ENCODE data around the gene HHIP.

Gene HHIP, protein sequence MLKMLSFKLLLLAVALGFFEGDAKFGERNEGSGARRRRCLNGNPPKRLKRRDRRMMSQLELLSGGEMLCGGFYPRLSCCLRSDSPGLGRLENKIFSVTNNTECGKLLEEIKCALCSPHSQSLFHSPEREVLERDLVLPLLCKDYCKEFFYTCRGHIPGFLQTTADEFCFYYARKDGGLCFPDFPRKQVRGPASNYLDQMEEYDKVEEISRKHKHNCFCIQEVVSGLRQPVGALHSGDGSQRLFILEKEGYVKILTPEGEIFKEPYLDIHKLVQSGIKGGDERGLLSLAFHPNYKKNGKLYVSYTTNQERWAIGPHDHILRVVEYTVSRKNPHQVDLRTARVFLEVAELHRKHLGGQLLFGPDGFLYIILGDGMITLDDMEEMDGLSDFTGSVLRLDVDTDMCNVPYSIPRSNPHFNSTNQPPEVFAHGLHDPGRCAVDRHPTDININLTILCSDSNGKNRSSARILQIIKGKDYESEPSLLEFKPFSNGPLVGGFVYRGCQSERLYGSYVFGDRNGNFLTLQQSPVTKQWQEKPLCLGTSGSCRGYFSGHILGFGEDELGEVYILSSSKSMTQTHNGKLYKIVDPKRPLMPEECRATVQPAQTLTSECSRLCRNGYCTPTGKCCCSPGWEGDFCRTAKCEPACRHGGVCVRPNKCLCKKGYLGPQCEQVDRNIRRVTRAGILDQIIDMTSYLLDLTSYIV

GRCh38 chr4:144645631-144646522, at the start of gene HHIP:
Gene HHIP (plus strand): TSS chr4:144646156. CDS start chr4:144646676, 520 bp downstream.
- H3K4me3 ChIP-seq (replicated peaks; ENCODE audit: low read depth, low read length) = peak within 1 kb of the TSS; percentile 51
- TF ChIP-seq CTCF (IDR thresholded peaks at IDR 0.05; ENCODE audit: low read depth, low read length, missing control alignments) = no peak
- no peak for DNase-seq (ENCODE audit: extremely low read depth, low read depth)

DNA sequence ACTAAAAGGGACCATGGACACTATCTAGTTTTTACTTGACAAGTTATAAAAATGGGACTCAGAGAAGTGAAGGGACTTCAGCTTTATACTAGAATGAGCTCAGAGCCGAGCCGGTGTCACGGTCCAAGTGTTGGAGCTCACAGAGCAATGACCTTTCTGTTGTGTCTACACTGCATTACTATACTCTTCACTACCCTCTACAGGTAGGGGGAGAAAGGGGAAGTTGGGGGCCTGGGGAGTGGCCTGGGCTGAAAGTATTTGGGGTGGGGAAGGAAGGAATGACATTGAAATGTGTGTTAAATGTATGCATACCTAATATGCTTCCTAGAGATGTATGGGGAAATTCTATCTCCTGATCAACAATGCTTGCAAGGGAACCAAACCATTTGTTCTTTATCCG, 48.8 kb upstream of the HHIP start:
- H3K4me3 ChIP-seq (replicated peaks; ENCODE audit: low read depth, low read length) = no peak overlapping the region
- no peak for TF ChIP-seq CTCF (IDR thresholded peaks at IDR 0.05; ENCODE audit: low read depth, low read length, missing control alignments)
- no peak for DNase-seq (ENCODE audit: extremely low read depth, low read depth)

GRCh38 chr4:144599621-144600020, 46.3 kb upstream of the HHIP start:
- DNase-seq (ENCODE audit: extremely low read depth, low read depth) = no peak
- no peak for TF ChIP-seq CTCF (IDR thresholded peaks at IDR 0.05; ENCODE audit: low read depth, low read length, missing control alignments)
- H3K4me3 ChIP-seq (replicated peaks; ENCODE audit: low read depth, low read length) = no peak overlapping the region

GRCh38 chr4:144611850-144612249, 34.1 kb upstream of the HHIP start:
- peak; percentile 60 for TF ChIP-seq CTCF (IDR thresholded peaks at IDR 0.05; ENCODE audit: low read depth, low read length, missing control alignments)
- peak; percentile 14 for DNase-seq (ENCODE audit: extremely low read depth, low read depth)

GRCh38 chr4:144614850-144615585, 30.9 kb upstream of the HHIP start:
- DNase-seq (ENCODE audit: extremely low read depth, low read depth) = no peak
- TF ChIP-seq CTCF (IDR thresholded peaks at IDR 0.05; ENCODE audit: low read depth, low read length, missing control alignments) = no peak
- no peak overlapping the region for H3K4me3 ChIP-seq (replicated peaks; ENCODE audit: low read depth, low read length)

More at GRCh38 chr4:144611850-144612249, 34.1 kb upstream of the HHIP start:
- H3K4me3 ChIP-seq (replicated peaks; ENCODE audit: low read depth, low read length) = no peak overlapping the region

DNA sequence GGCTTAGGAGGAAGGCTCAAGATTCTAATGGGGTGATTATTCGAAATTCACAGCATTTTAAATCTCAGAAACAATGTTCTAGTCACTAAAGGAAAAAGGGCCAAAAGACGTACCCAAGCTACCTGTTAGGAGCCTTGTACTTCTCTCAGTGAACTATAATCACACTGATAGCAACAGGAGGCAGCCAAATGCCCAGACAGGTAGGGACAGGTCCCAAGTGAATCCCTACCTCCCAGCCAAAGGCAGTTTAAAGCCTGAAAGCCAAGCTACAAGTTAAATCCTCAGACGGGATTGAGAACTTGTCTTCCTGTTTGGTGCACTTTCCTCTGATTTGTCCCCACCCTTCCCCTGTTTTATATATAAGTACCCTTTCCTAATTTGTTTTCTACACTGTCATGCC, 24.3 kb upstream of the HHIP start:
- no peak overlapping the region for H3K4me3 ChIP-seq (replicated peaks; ENCODE audit: low read depth, low read length)
- TF ChIP-seq CTCF (IDR thresholded peaks at IDR 0.05; ENCODE audit: low read depth, low read length, missing control alignments) = no peak
- DNase-seq (ENCODE audit: extremely low read depth, low read depth) = no peak

Measured in HFF-Myc (cell line).